Measurements from ENCODE around the gene DNAJC17. TPM values are rescaled to one million over a fixed set of nuclear protein-coding genes. Genes with fewer than 3 reads are reported as not detected.

Gene DNAJC17
- 19.3 and 35.3 TPM in 2 replicates for total RNA-seq

GRCh38 chr15:40807028-40807887 is at the start of gene DNAJC17, which contains the start of gene ZFYVE19:
Gene DNAJC17, minus strand, starts transcription at chr15:40807473. Its CDS starts 27 bp downstream, at chr15:40807446.
Gene ZFYVE19, plus strand, starts transcription at chr15:40807089. Its CDS starts 501 bp downstream, at chr15:40807590.

GRCh38 chr15:40843885-40844695 is 36.8 kb upstream of the DNAJC17 start, which contains the start of gene SPINT1:
Gene SPINT1, plus strand, starts transcription at chr15:40844048. Its CDS starts 507 bp downstream, at chr15:40844555.

GRCh38 chr15:40828447-40829036 is 21.3 kb upstream of the DNAJC17 start, which contains the start of gene PPP1R14D:
Gene PPP1R14D, minus strand, starts transcription at chr15:40828708. Its CDS starts 67 bp downstream, at chr15:40828641.

GRCh38 chr15:40769274-40770146 is 37.8 kb downstream of the DNAJC17 start, which contains the start of gene C15orf62:
Gene C15orf62, plus strand, starts transcription at chr15:40769980. Its CDS starts 516 bp downstream, at chr15:40770496.

GRCh38 chr15:40763801-40764628 is 43.3 kb downstream of the DNAJC17 start, which contains the start of gene GCHFR:
Gene GCHFR, plus strand, starts transcription at chr15:40764068. Its CDS starts 113 bp downstream, at chr15:40764181.

GRCh38 chr15:40754883-40755811 is 52.1 kb downstream of the DNAJC17 start, which contains the start of gene RMDN3:
Gene RMDN3, minus strand, starts transcription at chr15:40755254. Its CDS starts 471 bp downstream, at chr15:40754783.

Other genes starting within 250 kb of the DNAJC17 start
- 10.5 and 17.3 TPM in 2 replicates for gene CCDC32, start 242.4 kb downstream of the DNAJC17 start, total RNA-seq
- gene RPUSD2, start 238.2 kb downstream of the DNAJC17 start, total RNA-seq: 8.9 and 12.6 TPM in 2 replicates
- gene KNL1, start 213.2 kb downstream of the DNAJC17 start, total RNA-seq: 10.8 and 15.3 TPM in 2 replicates
- 4.0 and 6.9 TPM in 2 replicates for gene RAD51, start 112.3 kb downstream of the DNAJC17 start, total RNA-seq
- gene RMDN3, start 52.2 kb downstream of the DNAJC17 start, total RNA-seq: 16.0 and 24.0 TPM in 2 replicates
- 2.4 and 3.2 TPM in 2 replicates for gene GCHFR, start 43.4 kb downstream of the DNAJC17 start, total RNA-seq
- gene C15orf62, start 37.5 kb downstream of the DNAJC17 start, total RNA-seq: under 0.01 and 0.06 TPM in 2 replicates
- 13.7 and 14.0 TPM in 2 replicates for gene ZFYVE19, start 384 bp downstream of the DNAJC17 start, total RNA-seq
- gene PPP1R14D, start 21.2 kb upstream of the DNAJC17 start, total RNA-seq: not detected in 2 replicates
- gene SPINT1, start 36.6 kb upstream of the DNAJC17 start, total RNA-seq: 0.06 and 0.26 TPM in 2 replicates
- 0.06 TPM in 1 of 2 replicates, not detected in the other for gene RHOV, start 66.8 kb upstream of the DNAJC17 start, total RNA-seq
- gene VPS18, start 87.0 kb upstream of the DNAJC17 start, total RNA-seq: 41.8 and 51.5 TPM in 2 replicates
- gene DLL4, start 121.9 kb upstream of the DNAJC17 start, total RNA-seq: 0.56 and 1.5 TPM in 2 replicates
- 2.8 and 5.3 TPM in 2 replicates for gene CHAC1, start 146.0 kb upstream of the DNAJC17 start, total RNA-seq